Mesendoderm (in vitro differentiated cells): Measurements from ENCODE around the gene CLEC17A.
"Not testable (repeated sequence)": the region's sequence is repeated elsewhere in the genome, so short reads cannot be mapped to it uniquely, and the experiment has no call there.

Experiments
- DNase-seq: peaks from one replicate; pipeline ENCODE4 v3.0.0; 2013
- H2AK5ac ChIP-seq: 2 replicates; pipeline ENCODE4 v1.6.1; 2013; ENCODE audit warnings: low read length, inconsistent platforms
- H2BK120ac ChIP-seq: 2 replicates; pipeline ENCODE4 v1.6.1; 2013; ENCODE audit warnings: low read depth, mild to moderate bottlenecking, low read length, moderate library complexity, mixed read lengths
- H2BK15ac ChIP-seq: replicated peaks from 2 replicates; pipeline ENCODE4 v1.6.1; 2013; ENCODE audit warnings: low read depth, mild to moderate bottlenecking, moderate library complexity
- H2BK5ac ChIP-seq: 2 replicates; pipeline ENCODE4 v1.6.1; 2013; ENCODE audit warnings: low read length, inconsistent platforms
- H3K18ac ChIP-seq: 2 replicates; pipeline ENCODE4 v1.6.1; 2013; ENCODE audit warnings: mild to moderate bottlenecking, low read length, mixed read lengths
- H3K23ac ChIP-seq: one replicate; pipeline ENCODE4 v1.6.1; 2013; ENCODE audit warnings: low read length
- H3K27ac ChIP-seq: 2 replicates; pipeline ENCODE4 v1.5.1; 2013; ENCODE audit warnings: low read depth, mild to moderate bottlenecking, inconsistent platforms, low read length, moderate library complexity
- H3K27me3 ChIP-seq: 2 replicates; pipeline ENCODE4 v1.6.1; 2013; ENCODE audit warnings: low read length, control low read depth, mild to moderate bottlenecking, inconsistent platforms; ENCODE audit not compliant: insufficient read depth, poor library complexity
- H3K36me3 ChIP-seq: 2 replicates; pipeline ENCODE4 v1.6.1; 2013; ENCODE audit warnings: low read length, inconsistent platforms; ENCODE audit not compliant: control insufficient read depth, insufficient read depth
- H3K4ac ChIP-seq: one replicate; pipeline ENCODE4 v1.6.1; 2013; ENCODE audit warnings: low read depth, mild to moderate bottlenecking, low read length, moderate library complexity
- H3K4me1 ChIP-seq: 2 replicates; pipeline ENCODE4 v1.6.1; 2013; ENCODE audit warnings: low read depth, low read length, inconsistent platforms; ENCODE audit not compliant: control insufficient read depth
- H3K4me2 ChIP-seq: 2 replicates; pipeline ENCODE4 v1.6.1; 2013; ENCODE audit warnings: low read length
- H3K4me3 ChIP-seq: 2 replicates; pipeline ENCODE4 v1.5.1; 2013; ENCODE audit warnings: mild to moderate bottlenecking, low read length
- H3K56ac ChIP-seq: one replicate; pipeline ENCODE4 v1.6.1; 2013; ENCODE audit warnings: low read length
- H3K79me1 ChIP-seq: 2 replicates; pipeline ENCODE4 v1.6.1; 2013; ENCODE audit warnings: low read length, inconsistent platforms
- H3K79me2 ChIP-seq: 2 replicates; pipeline ENCODE4 v1.6.1; 2013; ENCODE audit warnings: mild to moderate bottlenecking, low read length; ENCODE audit not compliant: control insufficient read depth, insufficient read depth
- H3K9ac ChIP-seq: 2 replicates; pipeline ENCODE4 v1.6.1; 2013; ENCODE audit warnings: low read length, inconsistent platforms
- H4K5ac ChIP-seq: one replicate; pipeline ENCODE4 v1.6.1; 2013; ENCODE audit warnings: low read length
- H4K8ac ChIP-seq: one replicate; pipeline ENCODE4 v1.6.1; 2013; ENCODE audit warnings: low read depth, mild to moderate bottlenecking, control low read depth, low read length, moderate library complexity
- WGBS: extraction: QIAGEN DNeasy Blood & Tissue Kit; methylation state at CpG from one replicate; pipeline ENCODE4 v1.1.7; 2013; ENCODE audit warnings: low lambda C conversion rate, missing lambda C conversion rate; ENCODE audit not compliant: insufficient coverage; ENCODE audit errors: extremely low coverage; 5-methylcytosine and 5-hydroxymethylcytosine counted together

CLEC17A gene

GRCh38 chr19:14577885-14578427, 4.9 kb upstream of the CLEC17A start:
- Histone ChIP-seq H3K9ac (no peak overlapping the region), H4K5ac (no peak overlapping the region), H3K79me1 (no peaks in the 10 kb centered on the region), H3K4me1 (no peaks in the 10 kb centered on the region), H2BK120ac (no peak overlapping the region), H3K23ac (no peak overlapping the region), H3K79me2 (no peaks in the 10 kb centered on the region), H2BK5ac (no peak overlapping the region), H2AK5ac (no peak overlapping the region), H2BK15ac (no peak overlapping the region), H3K27me3 (no peaks in the 10 kb centered on the region), H3K27ac (no peak overlapping the region), H3K18ac (no peak overlapping the region), H3K56ac (no peak overlapping the region), H3K4me2 (no peak overlapping the region), H3K4me3 (no peak overlapping the region), H3K4ac (no peak overlapping the region), H4K8ac (no peak overlapping the region), H3K36me3 (no peaks in the 10 kb centered on the region)
- WGBS, result no CpG with 5 or more reads among the region's 6 CpGs
- DNase-seq, result no peak

DNA sequence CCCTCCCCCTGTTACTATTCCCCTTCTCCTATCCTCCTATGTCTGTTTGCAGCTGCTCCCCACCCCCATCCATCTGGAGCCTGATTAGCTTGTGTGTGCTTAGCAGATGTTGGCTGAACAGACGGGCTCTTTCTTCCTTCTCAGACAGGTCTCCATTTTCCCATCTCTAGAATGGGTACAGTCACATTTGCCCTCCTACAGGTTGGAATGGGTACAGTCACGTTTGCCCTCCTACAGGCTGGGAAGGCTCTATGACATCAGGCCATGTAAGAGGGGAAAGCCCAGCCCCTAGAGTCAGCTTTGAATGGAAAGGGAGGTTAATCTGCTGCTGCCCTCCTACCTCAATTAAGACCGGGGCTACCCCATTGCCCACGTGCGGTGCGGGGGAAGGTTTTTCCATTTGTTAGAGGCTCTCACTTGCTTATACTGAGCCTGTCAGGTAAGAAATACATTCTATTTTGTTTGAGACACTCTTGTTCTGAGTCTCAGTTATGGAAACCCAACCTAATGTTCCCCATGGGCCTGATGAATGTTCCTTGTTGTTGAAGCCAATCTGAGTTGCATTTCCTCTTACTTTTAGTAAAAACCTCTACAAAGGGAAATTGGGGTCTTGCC, 2.2 kb upstream of the CLEC17A start:
- Histone ChIP-seq H2BK5ac (no peak overlapping the region), H4K5ac (no peak overlapping the region), H3K27ac (no peak overlapping the region), H3K18ac (no peak overlapping the region), H3K23ac (no peak overlapping the region), H3K4me1 (no peaks in the 10 kb centered on the region), H2BK120ac (no peak overlapping the region), H3K56ac (no peak overlapping the region), H3K4me2 (no peak overlapping the region), H3K79me2 (no peaks in the 10 kb centered on the region), H3K79me1 (no peaks in the 10 kb centered on the region), H2AK5ac (no peak overlapping the region), H4K8ac (no peak overlapping the region), H3K27me3 (no peaks in the 10 kb centered on the region), H3K4ac (no peak overlapping the region), H3K9ac (no peak overlapping the region), H3K4me3 (no peak overlapping the region), H2BK15ac (no peak overlapping the region), H3K36me3 (no peaks in the 10 kb centered on the region)
- no peak for DNase-seq
- WGBS, result no CpG with 5 or more reads among the region's 6 CpGs

- not testable (repeated sequence) for H4K5ac ChIP-seq, H3K4me1 ChIP-seq, H3K9ac ChIP-seq, H4K8ac ChIP-seq, H2BK5ac ChIP-seq, H2BK15ac ChIP-seq, H3K4me2 ChIP-seq, H3K56ac ChIP-seq, H3K4me3 ChIP-seq, DNase-seq, H3K18ac ChIP-seq, H3K23ac ChIP-seq, H3K4ac ChIP-seq, H3K79me2 ChIP-seq, H2AK5ac ChIP-seq, H2BK120ac ChIP-seq, H3K36me3 ChIP-seq, H3K79me1 ChIP-seq, H3K27ac ChIP-seq, H3K27me3 ChIP-seq
- no CpG with 5 or more reads among the region's 5 CpGs for WGBS
These were observed 1.5 kb downstream of the CLEC17A start for GRCh38 chr19:14584372-14584771.

DNA sequence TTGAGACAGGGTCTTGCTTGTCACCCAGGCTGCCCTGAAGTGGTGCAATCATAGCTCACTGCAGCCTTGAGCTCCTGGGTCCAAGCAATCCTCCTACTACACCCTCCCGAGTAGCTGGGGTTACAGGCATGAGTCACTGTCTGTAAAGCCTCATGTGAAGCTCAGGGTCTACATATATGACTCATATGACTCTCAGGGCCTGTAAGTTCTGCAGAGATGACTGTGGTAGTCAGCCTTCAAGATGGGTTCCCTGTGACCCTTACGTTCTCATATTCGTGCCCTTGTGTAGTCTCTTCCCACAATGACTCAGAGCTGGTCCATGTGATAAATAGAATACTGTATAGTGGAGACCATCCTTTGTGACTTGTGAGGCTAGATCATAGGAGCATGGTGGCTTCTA, 2.3 kb downstream of the CLEC17A start:
- H2BK120ac ChIP-seq, H3K36me3 ChIP-seq, H3K4me1 ChIP-seq, H3K56ac ChIP-seq, H4K5ac ChIP-seq, DNase-seq, H4K8ac ChIP-seq, H3K27ac ChIP-seq, H3K9ac ChIP-seq, H2AK5ac ChIP-seq, H3K27me3 ChIP-seq, H2BK15ac ChIP-seq, H2BK5ac ChIP-seq, H3K4me3 ChIP-seq, H3K79me1 ChIP-seq, H3K18ac ChIP-seq, H3K4ac ChIP-seq, H3K4me2 ChIP-seq, H3K79me2 ChIP-seq, H3K23ac ChIP-seq: not testable (repeated sequence)
- no CpG with 5 or more reads among the region's 3 CpGs for WGBS

DNA sequence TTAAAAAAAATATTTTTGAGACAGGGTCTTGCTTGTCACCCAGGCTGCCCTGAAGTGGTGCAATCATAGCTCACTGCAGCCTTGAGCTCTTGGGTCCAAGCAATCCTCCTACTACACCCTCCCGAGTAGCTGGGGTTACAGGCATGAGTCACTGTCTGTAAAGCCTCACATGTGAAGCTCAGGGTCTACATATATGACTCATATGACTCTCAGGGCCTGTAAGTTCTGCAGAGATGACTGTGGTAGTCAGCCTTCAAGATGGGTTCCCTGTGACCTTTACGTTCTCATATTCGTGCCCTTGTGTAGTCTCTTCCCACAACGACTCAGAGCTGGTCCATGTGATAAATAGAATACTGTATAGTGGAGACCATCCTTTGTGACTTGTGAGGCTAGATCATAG, 6.5 kb downstream of the CLEC17A start:
- H4K8ac ChIP-seq, H2BK15ac ChIP-seq, H3K79me1 ChIP-seq, DNase-seq, H3K18ac ChIP-seq, H3K4me2 ChIP-seq, H3K4me1 ChIP-seq, H3K79me2 ChIP-seq, H2BK5ac ChIP-seq, H2BK120ac ChIP-seq, H3K4me3 ChIP-seq, H3K27ac ChIP-seq, H3K56ac ChIP-seq, H3K23ac ChIP-seq, H2AK5ac ChIP-seq, H3K9ac ChIP-seq, H4K5ac ChIP-seq, H3K27me3 ChIP-seq, H3K36me3 ChIP-seq, H3K4ac ChIP-seq: not testable (repeated sequence)
- no CpG with 5 or more reads among the region's 4 CpGs for WGBS

DNA sequence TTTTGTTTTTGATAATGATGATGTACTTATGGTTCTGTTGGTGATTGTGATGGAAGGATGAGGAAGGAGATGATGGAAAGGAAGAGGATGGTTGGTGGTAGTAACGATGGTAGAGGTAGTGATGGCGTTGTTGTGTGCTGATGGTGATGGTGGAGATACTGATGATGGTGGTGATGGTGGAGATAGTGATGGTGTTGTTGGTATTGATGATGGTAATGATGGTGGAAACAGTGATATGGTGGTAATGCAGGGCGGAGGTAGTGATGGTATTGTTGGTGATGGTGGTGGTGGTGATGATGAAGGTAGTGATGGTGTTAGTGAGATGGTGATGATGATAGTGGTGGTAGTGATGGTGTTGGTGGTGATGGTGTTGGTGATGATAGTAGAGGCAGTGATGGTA, 12.7 kb downstream of the CLEC17A start:
- Histone ChIP-seq H4K8ac (no peak overlapping the region), H2BK120ac (no peak overlapping the region), H3K4me3 (no peak overlapping the region), H3K56ac (no peak overlapping the region), H4K5ac (no peak overlapping the region), H2BK5ac (no peak overlapping the region), H2BK15ac (no peak overlapping the region), H3K23ac (no peak overlapping the region), H3K36me3 (no peaks in the 10 kb centered on the region), H3K27ac (no peak overlapping the region), H3K4me2 (no peak overlapping the region), H3K27me3 (no peaks in the 10 kb centered on the region), H3K9ac (no peak overlapping the region), H3K4me1 (no peaks in the 10 kb centered on the region), H3K18ac (no peak overlapping the region), H2AK5ac (no peak overlapping the region), H3K79me2 (no peaks in the 10 kb centered on the region), H3K79me1 (no peaks in the 10 kb centered on the region), H3K4ac (no peak overlapping the region)
- DNase-seq, result no peak
- 100% methylated on average over 3 of the region's 3 CpGs for WGBS
